ENCODE results near the gene TNFAIP2. TPM values are rescaled to one million over a fixed set of nuclear protein-coding genes. Genes with fewer than 3 reads are reported as not detected.

TNFAIP2 gene
- total and polyA plus RNA-seq, 4 donors, result 8.9 to 32.0 (median 22.4) TPM

DNA sequence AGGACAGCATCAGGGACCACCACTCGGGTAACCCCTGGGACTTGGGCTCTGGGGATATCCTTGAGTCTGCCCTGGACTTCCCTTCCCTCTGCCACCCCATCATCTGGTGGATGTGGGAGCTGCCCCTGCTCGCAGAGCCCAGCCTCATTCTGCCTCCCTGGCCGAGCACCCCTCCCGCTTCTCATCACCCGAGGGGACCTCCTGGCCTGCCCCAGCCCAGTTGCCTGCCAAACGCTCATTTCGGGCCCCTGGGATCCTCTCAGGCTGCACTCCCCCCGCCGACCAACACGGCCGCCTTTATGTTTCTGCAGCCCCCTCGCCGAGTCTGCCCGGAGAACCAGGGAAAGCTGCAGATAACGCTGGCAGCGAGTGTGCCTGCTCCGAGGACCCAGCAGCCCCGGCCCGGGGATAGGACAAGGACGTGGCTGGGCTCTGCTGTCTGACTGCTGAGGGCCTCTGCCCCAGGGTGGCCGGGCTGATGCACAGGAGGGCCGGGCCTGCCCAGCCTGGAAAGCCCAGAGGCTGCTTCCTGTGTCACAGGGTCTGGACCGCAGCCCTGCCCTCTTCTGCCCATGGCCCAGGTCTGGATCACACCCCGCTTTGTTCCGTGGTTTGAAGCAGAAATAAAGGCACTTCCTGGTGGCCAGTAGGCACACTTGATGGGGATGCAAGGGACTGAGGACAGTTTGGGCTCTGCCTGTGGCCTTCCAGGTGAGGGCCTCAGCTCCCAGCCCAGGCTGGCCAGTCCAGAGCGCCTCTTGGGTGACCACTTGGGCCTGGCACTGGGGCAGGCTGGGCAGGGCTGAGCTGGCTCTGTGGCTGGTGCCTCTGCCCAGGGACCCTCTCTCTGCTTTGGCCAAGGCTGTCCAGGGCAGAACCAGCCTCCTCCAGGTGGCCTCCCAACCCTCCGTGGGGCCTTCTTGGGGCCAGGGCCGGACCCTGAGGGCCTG, 33.6 kb upstream of the TNFAIP2 start:
- Histone ChIP-seq H3K27ac (ENCODE audit: low read depth in 1 of 2, low read length in 2 of 2) (no peak overlapping the region), H3K27me3 (ENCODE audit: control insufficient read depth in 4 of 4, insufficient read depth in 4 of 4, low read length in 3 of 4) (no peaks in the 10 kb centered on the region), H3K4me1 (ENCODE audit: control insufficient read depth in 4 of 4, insufficient read depth in 4 of 4, low read length in 3 of 4) (peaks cover 2 to 19% (median 11%) of the 10 kb centered on the region in 4 donors), H3K9ac (ENCODE audit: low read depth in 1 of 2, low read length in 2 of 2) (no peak overlapping the region), H3K36me3 (ENCODE audit: control insufficient read depth in 4 of 4, insufficient read depth in 3 of 4, low read depth in 1 of 4, low read length in 3 of 4) (no peaks in the 10 kb centered on the region), H3K9me3 (ENCODE audit: control insufficient read depth in 4 of 4, low read length in 3 of 4) (no peaks in the 10 kb centered on the region), H3K4me3 (ENCODE audit: low read depth in 1 of 3, low read length in 3 of 3) (no peak overlapping the region)
- DNase-seq (ENCODE audit: low spot score), result no peak
- WGBS, result 94% methylated on average over 28 of the region's 28 CpGs
- TF ChIP-seq, protein P1, sequence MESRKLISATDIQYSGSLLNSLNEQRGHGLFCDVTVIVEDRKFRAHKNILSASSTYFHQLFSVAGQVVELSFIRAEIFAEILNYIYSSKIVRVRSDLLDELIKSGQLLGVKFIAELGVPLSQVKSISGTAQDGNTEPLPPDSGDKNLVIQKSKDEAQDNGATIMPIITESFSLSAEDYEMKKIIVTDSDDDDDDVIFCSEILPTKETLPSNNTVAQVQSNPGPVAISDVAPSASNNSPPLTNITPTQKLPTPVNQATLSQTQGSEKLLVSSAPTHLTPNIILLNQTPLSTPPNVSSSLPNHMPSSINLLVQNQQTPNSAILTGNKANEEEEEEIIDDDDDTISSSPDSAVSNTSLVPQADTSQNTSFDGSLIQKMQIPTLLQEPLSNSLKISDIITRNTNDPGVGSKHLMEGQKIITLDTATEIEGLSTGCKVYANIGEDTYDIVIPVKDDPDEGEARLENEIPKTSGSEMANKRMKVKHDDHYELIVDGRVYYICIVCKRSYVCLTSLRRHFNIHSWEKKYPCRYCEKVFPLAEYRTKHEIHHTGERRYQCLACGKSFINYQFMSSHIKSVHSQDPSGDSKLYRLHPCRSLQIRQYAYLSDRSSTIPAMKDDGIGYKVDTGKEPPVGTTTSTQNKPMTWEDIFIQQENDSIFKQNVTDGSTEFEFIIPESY (IDR thresholded peaks at IDR 0.05), result no peak
- TF ChIP-seq, protein P2, sequence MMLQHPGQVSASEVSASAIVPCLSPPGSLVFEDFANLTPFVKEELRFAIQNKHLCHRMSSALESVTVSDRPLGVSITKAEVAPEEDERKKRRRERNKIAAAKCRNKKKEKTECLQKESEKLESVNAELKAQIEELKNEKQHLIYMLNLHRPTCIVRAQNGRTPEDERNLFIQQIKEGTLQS (IDR thresholded peaks at IDR 0.05), result no peak
- TF ChIP-seq NR2F2 (IDR thresholded peaks at IDR 0.05), result no peak
- TF ChIP-seq, protein P3, sequence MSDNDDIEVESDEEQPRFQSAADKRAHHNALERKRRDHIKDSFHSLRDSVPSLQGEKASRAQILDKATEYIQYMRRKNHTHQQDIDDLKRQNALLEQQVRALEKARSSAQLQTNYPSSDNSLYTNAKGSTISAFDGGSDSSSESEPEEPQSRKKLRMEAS (IDR thresholded peaks at IDR 0.05), result no peak
- TF ChIP-seq RAD21 (IDR thresholded peaks at IDR 0.05), result no peak
- TF ChIP-seq YY1 (IDR thresholded peaks at IDR 0.05), result no peak
- TF ChIP-seq FOXA2 (IDR thresholded peaks at IDR 0.05), result no peak
- no peak for TF ChIP-seq FOXA1 (IDR thresholded peaks at IDR 0.05)
- no peak for TF ChIP-seq GABPA (IDR thresholded peaks at IDR 0.05 in 1 of 2, conservative IDR thresholded peaks at IDR 0.05 in 1 of 2)
- TF ChIP-seq SP1 (IDR thresholded peaks at IDR 0.05), result no peak
- no peak for TF ChIP-seq EGR1 (IDR thresholded peaks at IDR 0.05; ENCODE audit: low read depth in 2 of 2)
- TF ChIP-seq HNF4A (conservative IDR thresholded peaks at IDR 0.05), result no peak
- no peak for TF ChIP-seq RXRA (IDR thresholded peaks at IDR 0.05)
- TF ChIP-seq, protein P4, sequence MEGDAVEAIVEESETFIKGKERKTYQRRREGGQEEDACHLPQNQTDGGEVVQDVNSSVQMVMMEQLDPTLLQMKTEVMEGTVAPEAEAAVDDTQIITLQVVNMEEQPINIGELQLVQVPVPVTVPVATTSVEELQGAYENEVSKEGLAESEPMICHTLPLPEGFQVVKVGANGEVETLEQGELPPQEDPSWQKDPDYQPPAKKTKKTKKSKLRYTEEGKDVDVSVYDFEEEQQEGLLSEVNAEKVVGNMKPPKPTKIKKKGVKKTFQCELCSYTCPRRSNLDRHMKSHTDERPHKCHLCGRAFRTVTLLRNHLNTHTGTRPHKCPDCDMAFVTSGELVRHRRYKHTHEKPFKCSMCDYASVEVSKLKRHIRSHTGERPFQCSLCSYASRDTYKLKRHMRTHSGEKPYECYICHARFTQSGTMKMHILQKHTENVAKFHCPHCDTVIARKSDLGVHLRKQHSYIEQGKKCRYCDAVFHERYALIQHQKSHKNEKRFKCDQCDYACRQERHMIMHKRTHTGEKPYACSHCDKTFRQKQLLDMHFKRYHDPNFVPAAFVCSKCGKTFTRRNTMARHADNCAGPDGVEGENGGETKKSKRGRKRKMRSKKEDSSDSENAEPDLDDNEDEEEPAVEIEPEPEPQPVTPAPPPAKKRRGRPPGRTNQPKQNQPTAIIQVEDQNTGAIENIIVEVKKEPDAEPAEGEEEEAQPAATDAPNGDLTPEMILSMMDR (IDR thresholded peaks at IDR 0.05; ENCODE audit: low read depth, low read length, missing input control), result no peak

DNA sequence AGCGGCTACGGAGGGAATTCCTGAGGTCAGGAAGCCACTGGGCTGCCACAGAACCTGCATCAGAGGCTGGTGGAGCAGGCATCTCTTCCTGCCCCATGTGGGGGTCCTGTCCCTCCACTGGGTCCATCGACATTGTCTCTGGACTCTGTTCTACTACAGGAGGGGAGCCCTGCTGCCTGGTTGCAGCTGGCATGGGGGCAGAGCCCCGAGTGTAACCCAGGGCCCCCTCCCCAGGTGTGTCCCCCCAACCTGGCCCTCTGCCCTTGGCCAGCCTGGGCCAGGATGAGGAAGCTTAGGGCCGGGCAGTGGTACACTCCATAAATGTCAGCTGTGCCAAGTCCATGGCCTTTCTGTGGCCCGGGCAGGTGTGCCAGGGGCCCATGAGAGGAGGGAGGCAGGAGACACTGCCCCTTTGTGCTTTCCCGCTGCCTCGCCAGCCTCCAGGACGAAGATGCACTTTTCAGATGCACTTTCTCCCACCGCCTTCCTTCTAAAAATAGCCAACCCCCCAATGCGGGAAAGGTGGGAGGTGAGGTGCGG, 32.7 kb upstream of the TNFAIP2 start:
- Histone ChIP-seq H3K36me3 (ENCODE audit: control insufficient read depth in 4 of 4, insufficient read depth in 3 of 4, low read depth in 1 of 4, low read length in 3 of 4) (no peaks in the 10 kb centered on the region), H3K4me3 (ENCODE audit: low read depth in 1 of 3, low read length in 3 of 3) (no peak overlapping the region), H3K9me3 (ENCODE audit: control insufficient read depth in 4 of 4, low read length in 3 of 4) (no peaks in the 10 kb centered on the region), H3K27me3 (ENCODE audit: control insufficient read depth in 4 of 4, insufficient read depth in 4 of 4, low read length in 3 of 4) (no peaks in the 10 kb centered on the region), H3K4me1 (ENCODE audit: control insufficient read depth in 4 of 4, insufficient read depth in 4 of 4, low read length in 3 of 4) (peaks cover 6 to 28% (median 15%) of the 10 kb centered on the region in 4 donors), H3K9ac (ENCODE audit: low read depth in 1 of 2, low read length in 2 of 2) (no peak overlapping the region), H3K27ac (ENCODE audit: low read depth in 1 of 2, low read length in 2 of 2) (no peak overlapping the region)
- DNase-seq (ENCODE audit: low spot score), result no peak
- 85% methylated on average over 12 of the region's 12 CpGs for WGBS
- TF ChIP-seq JUND (IDR thresholded peaks at IDR 0.05) (no peak), HNF4G (IDR thresholded peaks at IDR 0.05) (no peak), HNF4A (conservative IDR thresholded peaks at IDR 0.05) (no peak)
- TF ChIP-seq, protein P3 (IDR thresholded peaks at IDR 0.05), result no peak
- TF ChIP-seq, protein P2 (IDR thresholded peaks at IDR 0.05), result no peak
- TF ChIP-seq, protein P4 (IDR thresholded peaks at IDR 0.05; ENCODE audit: low read depth, low read length, missing input control), result no peak
- TF ChIP-seq, protein P5, sequence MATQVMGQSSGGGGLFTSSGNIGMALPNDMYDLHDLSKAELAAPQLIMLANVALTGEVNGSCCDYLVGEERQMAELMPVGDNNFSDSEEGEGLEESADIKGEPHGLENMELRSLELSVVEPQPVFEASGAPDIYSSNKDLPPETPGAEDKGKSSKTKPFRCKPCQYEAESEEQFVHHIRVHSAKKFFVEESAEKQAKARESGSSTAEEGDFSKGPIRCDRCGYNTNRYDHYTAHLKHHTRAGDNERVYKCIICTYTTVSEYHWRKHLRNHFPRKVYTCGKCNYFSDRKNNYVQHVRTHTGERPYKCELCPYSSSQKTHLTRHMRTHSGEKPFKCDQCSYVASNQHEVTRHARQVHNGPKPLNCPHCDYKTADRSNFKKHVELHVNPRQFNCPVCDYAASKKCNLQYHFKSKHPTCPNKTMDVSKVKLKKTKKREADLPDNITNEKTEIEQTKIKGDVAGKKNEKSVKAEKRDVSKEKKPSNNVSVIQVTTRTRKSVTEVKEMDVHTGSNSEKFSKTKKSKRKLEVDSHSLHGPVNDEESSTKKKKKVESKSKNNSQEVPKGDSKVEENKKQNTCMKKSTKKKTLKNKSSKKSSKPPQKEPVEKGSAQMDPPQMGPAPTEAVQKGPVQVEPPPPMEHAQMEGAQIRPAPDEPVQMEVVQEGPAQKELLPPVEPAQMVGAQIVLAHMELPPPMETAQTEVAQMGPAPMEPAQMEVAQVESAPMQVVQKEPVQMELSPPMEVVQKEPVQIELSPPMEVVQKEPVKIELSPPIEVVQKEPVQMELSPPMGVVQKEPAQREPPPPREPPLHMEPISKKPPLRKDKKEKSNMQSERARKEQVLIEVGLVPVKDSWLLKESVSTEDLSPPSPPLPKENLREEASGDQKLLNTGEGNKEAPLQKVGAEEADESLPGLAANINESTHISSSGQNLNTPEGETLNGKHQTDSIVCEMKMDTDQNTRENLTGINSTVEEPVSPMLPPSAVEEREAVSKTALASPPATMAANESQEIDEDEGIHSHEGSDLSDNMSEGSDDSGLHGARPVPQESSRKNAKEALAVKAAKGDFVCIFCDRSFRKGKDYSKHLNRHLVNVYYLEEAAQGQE (IDR thresholded peaks at IDR 0.05), result no peak

All from liver (tissue), 9 donors.